ENCODE results near the gene HSD17B14.

The HSD17B14 gene

GRCh38 chr19:48799358-48800300 lies 36.7 kb downstream of the HSD17B14 start:
- no peak for TF ChIP-seq CTCF (IDR thresholded peaks at IDR 0.05; ENCODE audit: extremely low read depth, insufficient read depth, missing control alignments)
- DNase-seq (ENCODE audit: low spot score): no peak
- in situ Hi-C loops (cut with MboI; ENCODE audit: low pct_unique_long_range_greater_than_20kb, low sequenced_read_pairs, unreplicated experiment): no loop called here

GRCh38 chr19:48798937-48799336 lies 37.4 kb downstream of the HSD17B14 start:
- TF ChIP-seq CTCF (IDR thresholded peaks at IDR 0.05; ENCODE audit: extremely low read depth, insufficient read depth, missing control alignments): no peak
- no peak for DNase-seq (ENCODE audit: low spot score)
- in situ Hi-C loops (cut with MboI; ENCODE audit: low pct_unique_long_range_greater_than_20kb, low sequenced_read_pairs, unreplicated experiment): no loop called here

DNA sequence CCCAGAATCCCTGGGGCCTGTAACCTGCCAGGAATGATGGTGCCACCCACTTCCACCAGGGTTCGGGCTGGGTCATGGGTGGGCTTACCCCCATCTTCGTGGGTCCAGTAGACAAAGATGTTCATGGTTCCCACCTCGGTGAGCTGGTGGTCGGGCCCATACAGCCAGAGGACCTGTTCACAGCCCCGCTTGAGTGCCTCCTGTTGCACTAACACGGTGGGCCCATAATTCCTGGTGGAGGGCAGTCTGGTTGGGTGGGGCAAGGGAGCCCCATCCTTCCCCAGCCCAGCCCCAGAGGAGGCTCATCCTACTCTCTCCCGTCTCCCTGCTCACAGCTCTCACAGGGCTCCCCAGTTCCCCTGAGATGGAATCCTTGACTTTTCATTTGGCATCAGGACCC lies 39.2 kb downstream of the HSD17B14 start:
- TF ChIP-seq CTCF (IDR thresholded peaks at IDR 0.05; ENCODE audit: extremely low read depth, insufficient read depth, missing control alignments): no peak
- DNase-seq (ENCODE audit: low spot score): no peak
- in situ Hi-C loops (cut with MboI; ENCODE audit: low pct_unique_long_range_greater_than_20kb, low sequenced_read_pairs, unreplicated experiment): no loop called here

DNA sequence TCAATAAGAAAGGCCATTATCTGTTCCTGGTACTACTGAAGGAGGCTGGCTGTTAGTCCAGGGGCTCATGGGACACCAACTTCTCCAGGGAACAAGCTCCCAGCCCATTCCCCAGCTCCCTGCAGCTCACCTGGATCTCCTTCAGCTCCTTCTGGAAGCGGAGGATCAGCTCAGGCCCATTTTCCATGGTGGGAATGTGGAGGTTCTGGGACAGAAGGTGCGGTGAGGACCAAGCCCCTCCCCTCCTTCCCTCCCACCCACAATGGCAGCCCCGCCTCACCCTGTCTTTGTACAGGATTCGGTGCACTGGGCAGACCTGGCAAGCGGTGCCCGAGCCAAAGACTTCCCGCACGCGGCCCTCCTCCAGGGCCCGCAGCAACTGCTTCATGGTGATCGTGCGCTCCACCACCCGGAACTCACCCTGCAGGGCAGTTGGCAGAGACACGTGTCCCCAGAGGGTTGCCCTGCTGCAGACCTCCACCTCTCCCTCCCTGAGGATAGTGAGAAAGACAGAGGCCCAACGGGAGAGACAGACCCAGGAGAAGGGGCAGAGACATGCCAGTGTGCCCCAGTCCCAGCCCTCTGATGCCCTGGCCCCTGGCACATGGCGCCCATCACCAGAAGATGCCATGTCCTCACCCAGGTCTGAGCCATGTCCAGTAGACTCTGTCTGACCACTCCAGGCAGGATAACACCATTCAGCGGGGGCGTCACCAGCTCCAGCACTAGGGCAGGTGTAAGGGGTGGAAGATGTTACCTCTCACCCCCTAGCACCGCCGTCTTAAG lies 39.8 kb downstream of the HSD17B14 start:
- in situ Hi-C loops (cut with MboI; ENCODE audit: low pct_unique_long_range_greater_than_20kb, low sequenced_read_pairs, unreplicated experiment): no loop called here
- TF ChIP-seq CTCF (IDR thresholded peaks at IDR 0.05; ENCODE audit: extremely low read depth, insufficient read depth, missing control alignments): no peak

GRCh38 chr19:48795685-48796070 lies 40.6 kb downstream of the HSD17B14 start:
- DNase-seq (ENCODE audit: low spot score): no peak
- in situ Hi-C loops (cut with MboI; ENCODE audit: low pct_unique_long_range_greater_than_20kb, low sequenced_read_pairs, unreplicated experiment): no loop called here
- no peak for TF ChIP-seq CTCF (IDR thresholded peaks at IDR 0.05; ENCODE audit: extremely low read depth, insufficient read depth, missing control alignments)

More for the DNA sequence above, 39.8 kb downstream of the HSD17B14 start:
- DNase-seq (ENCODE audit: low spot score): no peak

GRCh38 chr19:48795055-48795684 lies 41.1 kb downstream of the HSD17B14 start:
- peak; percentile 91 for DNase-seq (ENCODE audit: low spot score)
- peak; percentile 89 for TF ChIP-seq CTCF (IDR thresholded peaks at IDR 0.05; ENCODE audit: extremely low read depth, insufficient read depth, missing control alignments)
- in situ Hi-C loops (cut with MboI; ENCODE audit: low pct_unique_long_range_greater_than_20kb, low sequenced_read_pairs, unreplicated experiment): no loop called here
